HuH-7.5 (cell line): ENCODE results near the gene ANGPT4.

Experiments used
- DNase-seq: peaks from one replicate; pipeline ENCODE4 v3.0.0; 2011; ENCODE audit warnings: low spot score

ANGPT4 gene

GRCh38 chr20:825710-826421 lies 90.3 kb downstream of the ANGPT4 start:
- no peak for DNase-seq

- DNase-seq: no peak
Observed at GRCh38 chr20:824916-825315, 91.2 kb downstream of the ANGPT4 start.

GRCh38 chr20:824490-824889 lies 91.6 kb downstream of the ANGPT4 start:
- DNase-seq: no peak

- no peak for DNase-seq
Observed at GRCh38 chr20:823574-823902, 92.6 kb downstream of the ANGPT4 start.

- no peak for DNase-seq
Observed at GRCh38 chr20:822651-823573, 93.2 kb downstream of the ANGPT4 start.

- no peak for DNase-seq
Observed at GRCh38 chr20:821731-822065, 94.4 kb downstream of the ANGPT4 start.

- DNase-seq: no peak
Observed at GRCh38 chr20:821046-821730, 94.9 kb downstream of the ANGPT4 start.

GRCh38 chr20:820323-820953 lies 95.7 kb downstream of the ANGPT4 start:
- DNase-seq: no peak
